Nephron (organoid): ENCODE measurements around the gene RGSL1.
"Not testable (repeated sequence)": the region's sequence is repeated elsewhere in the genome, so short reads cannot be mapped to it uniquely, and the experiment has no call there.

Experiments used
- H3K27ac Mint-ChIP-seq, 3 experiments: 2 replicates each; pipeline ENCODE4 v1.8.0; 2020; ENCODE audit warnings: mixed read lengths in 3 of 3, mild to moderate bottlenecking in 2 of 3, moderate library complexity in 1 of 3
- H3K27me3 Mint-ChIP-seq: 2 replicates; pipeline ENCODE4 v1.8.0; 2021; ENCODE audit warnings: low read depth, mild to moderate bottlenecking, moderate library complexity, mixed read lengths
- H3K36me3 Mint-ChIP-seq: 2 replicates; pipeline ENCODE4 v1.8.0; 2020; ENCODE audit warnings: low read depth, mixed read lengths
- H3K4me1 Mint-ChIP-seq: 2 replicates; pipeline ENCODE4 v1.8.0; 2020; ENCODE audit warnings: mixed read lengths
- H3K4me3 Mint-ChIP-seq, 3 experiments: 2 replicates each; pipeline ENCODE4 v1.8.0; 2020; ENCODE audit warnings: mild to moderate bottlenecking in 3 of 3, mixed read lengths in 3 of 3, moderate library complexity in 2 of 3
- H3K9me3 Mint-ChIP-seq: 2 replicates; pipeline ENCODE4 v1.8.0; 2020; ENCODE audit warnings: mixed read lengths
- TF ChIP-seq, protein P1 (sequence below), 3 experiments: fragments of 200-600 bp; sonication (generic); IDR thresholded peaks; one replicate each; pipeline ENCODE4 v1.5.0; 2021; ENCODE audit warnings: antibody characterized with exemption in 3 of 3; ENCODE audit not compliant: unreplicated experiment in 3 of 3

The RGSL1 gene

DNA sequence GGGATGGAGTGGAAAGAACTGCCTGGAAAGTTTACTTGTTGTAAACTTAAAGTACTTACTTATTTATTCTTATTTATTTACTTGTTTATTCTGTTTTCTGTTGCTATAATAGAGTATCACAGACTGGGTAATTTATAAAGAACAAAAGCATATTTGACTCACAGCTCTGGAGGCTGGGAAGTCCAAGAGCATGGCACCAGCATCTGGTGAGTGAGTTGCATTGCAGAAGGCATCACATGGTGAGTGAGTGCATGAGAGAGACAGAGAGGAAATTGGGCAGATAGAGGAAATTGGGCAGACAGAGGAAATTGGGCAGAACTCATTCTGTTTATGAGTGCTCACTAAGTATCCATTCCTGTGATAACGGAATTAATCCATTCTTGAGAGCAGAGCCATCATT is 11.6 kb upstream of the RGSL1 start:
- H3K4me3 Mint-ChIP-seq: no peak overlapping the region
- TF ChIP-seq, protein P1, sequence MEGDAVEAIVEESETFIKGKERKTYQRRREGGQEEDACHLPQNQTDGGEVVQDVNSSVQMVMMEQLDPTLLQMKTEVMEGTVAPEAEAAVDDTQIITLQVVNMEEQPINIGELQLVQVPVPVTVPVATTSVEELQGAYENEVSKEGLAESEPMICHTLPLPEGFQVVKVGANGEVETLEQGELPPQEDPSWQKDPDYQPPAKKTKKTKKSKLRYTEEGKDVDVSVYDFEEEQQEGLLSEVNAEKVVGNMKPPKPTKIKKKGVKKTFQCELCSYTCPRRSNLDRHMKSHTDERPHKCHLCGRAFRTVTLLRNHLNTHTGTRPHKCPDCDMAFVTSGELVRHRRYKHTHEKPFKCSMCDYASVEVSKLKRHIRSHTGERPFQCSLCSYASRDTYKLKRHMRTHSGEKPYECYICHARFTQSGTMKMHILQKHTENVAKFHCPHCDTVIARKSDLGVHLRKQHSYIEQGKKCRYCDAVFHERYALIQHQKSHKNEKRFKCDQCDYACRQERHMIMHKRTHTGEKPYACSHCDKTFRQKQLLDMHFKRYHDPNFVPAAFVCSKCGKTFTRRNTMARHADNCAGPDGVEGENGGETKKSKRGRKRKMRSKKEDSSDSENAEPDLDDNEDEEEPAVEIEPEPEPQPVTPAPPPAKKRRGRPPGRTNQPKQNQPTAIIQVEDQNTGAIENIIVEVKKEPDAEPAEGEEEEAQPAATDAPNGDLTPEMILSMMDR (IDR thresholded peaks at IDR 0.05; ENCODE audit: unreplicated experiment in 3 of 3): no peak
- H3K27ac Mint-ChIP-seq: no peak overlapping the region
- H3K27me3 Mint-ChIP-seq: no peaks in the 10 kb centered on the region
- no peaks in the 10 kb centered on the region for H3K4me1 Mint-ChIP-seq
- peaks cover 4% of the 10 kb centered on the region for H3K36me3 Mint-ChIP-seq
- H3K9me3 Mint-ChIP-seq: peaks cover 10% of the 10 kb centered on the region

DNA sequence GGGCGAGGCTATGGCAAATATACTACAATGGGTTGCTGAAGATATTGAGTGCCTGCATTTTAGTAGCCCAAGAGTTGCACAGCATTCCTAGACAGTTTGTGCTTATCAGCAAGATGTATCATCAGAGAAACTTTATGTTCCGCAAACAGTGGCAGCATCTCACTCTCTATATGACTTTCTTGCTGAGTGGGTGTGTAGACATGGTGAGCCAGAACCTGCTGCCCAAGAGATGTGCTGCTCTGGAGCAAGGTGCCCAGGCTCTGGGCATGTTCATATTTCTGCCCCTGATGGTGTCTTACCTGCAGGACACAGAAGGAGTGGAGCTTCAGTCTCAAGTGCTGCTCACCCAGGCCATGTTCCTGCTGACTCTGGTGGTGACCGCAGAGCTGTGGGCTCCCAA is 8.2 kb upstream of the RGSL1 start:
- peaks cover 10% of the 10 kb centered on the region for H3K9me3 Mint-ChIP-seq
- H3K27ac Mint-ChIP-seq: no peak overlapping the region
- H3K36me3 Mint-ChIP-seq: peaks cover 4% of the 10 kb centered on the region
- H3K4me1 Mint-ChIP-seq: no peaks in the 10 kb centered on the region
- H3K4me3 Mint-ChIP-seq: no peak overlapping the region
- TF ChIP-seq, protein P1 (IDR thresholded peaks at IDR 0.05; ENCODE audit: unreplicated experiment in 3 of 3): no peak
- H3K27me3 Mint-ChIP-seq: no peaks in the 10 kb centered on the region

DNA sequence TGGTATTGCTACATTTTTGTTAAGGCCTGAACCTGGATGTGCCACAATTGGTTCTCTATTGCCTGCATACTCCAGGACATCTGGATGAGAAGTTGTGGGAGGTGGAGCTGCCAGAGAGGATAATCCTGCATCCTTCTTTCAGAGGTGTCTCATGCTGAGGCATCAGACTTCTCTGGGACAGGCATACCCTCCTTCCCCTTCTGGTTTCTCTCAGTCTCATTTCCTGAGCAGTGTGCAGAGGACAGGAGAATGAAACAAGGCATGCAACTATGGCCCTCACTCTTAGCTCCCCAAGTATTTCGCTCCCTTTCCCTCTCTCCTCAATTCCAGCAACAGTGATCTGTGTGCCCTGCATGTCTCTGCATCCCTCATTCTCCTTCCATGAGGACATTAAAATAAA is 7.6 kb upstream of the RGSL1 start:
- H3K27ac Mint-ChIP-seq: no peak overlapping the region
- H3K9me3 Mint-ChIP-seq: peaks cover 10% of the 10 kb centered on the region
- H3K4me1 Mint-ChIP-seq: no peaks in the 10 kb centered on the region
- TF ChIP-seq, protein P1 (IDR thresholded peaks at IDR 0.05; ENCODE audit: unreplicated experiment in 3 of 3): no peak
- peaks cover 4% of the 10 kb centered on the region for H3K36me3 Mint-ChIP-seq
- H3K4me3 Mint-ChIP-seq: no peak overlapping the region
- no peaks in the 10 kb centered on the region for H3K27me3 Mint-ChIP-seq

DNA sequence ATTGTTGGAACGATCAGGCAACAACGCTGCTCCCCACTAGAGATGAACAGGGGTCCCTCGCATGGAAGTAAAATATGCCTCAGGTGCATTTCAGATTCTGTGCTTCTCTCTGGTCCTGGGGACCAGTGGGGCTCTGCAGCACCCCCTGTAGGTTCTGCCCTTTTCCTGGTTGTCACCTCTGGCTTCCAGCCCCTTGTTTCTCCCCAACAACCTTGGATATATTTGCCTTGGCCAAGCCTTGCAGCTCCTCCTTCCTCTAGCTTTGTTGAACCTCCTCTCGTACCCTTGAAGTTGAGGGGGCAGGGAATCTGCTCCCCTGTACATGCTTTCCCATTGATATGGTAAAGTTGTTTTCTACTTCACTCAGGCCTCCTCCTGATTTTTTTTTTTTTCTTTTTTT is 5.4 kb upstream of the RGSL1 start:
- Mint-ChIP-seq H3K27ac (no peak overlapping the region), H3K4me3 (no peak overlapping the region), H3K4me1 (no peaks in the 10 kb centered on the region), H3K9me3 (peaks cover 3% of the 10 kb centered on the region), H3K36me3 (no peaks in the 10 kb centered on the region), H3K27me3 (no peaks in the 10 kb centered on the region)
- TF ChIP-seq, protein P1 (IDR thresholded peaks at IDR 0.05; ENCODE audit: unreplicated experiment in 3 of 3): no peak

DNA sequence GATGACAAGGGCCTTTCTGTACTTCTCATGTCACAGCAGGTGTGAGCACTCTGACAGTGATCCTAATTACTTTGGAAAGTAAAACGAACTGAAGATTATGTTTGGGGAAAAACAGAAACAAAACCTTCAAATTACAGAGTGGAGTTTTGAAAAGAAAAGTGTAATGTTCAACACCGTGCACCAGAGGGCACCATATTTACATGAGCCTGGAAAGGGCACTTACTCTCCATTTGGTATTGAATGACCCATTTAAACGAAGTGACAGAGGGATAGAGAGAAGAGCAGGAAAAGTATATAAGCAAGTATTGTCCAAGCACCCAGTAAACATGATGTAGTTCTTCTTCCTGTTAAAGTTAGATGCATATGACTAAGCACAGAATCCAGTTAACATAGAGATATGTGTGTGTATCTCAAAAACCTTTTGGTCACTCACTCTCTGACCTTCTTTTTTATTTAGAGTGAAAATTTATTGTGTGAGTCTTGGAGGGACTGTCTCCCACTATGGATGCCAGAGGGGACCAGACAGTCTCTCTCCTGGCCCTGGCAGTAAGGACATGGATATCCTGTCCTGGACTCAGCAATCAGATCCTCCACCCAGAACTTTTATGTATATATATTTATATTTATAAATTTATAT is 3.8 kb upstream of the RGSL1 start:
- TF ChIP-seq, protein P1 (IDR thresholded peaks at IDR 0.05; ENCODE audit: unreplicated experiment in 3 of 3): peak; percentile 42 to 61 (median 45)
- H3K27me3 Mint-ChIP-seq: no peaks in the 10 kb centered on the region
- H3K9me3 Mint-ChIP-seq: peaks cover 3% of the 10 kb centered on the region
- no peaks in the 10 kb centered on the region for H3K4me1 Mint-ChIP-seq
- no peaks in the 10 kb centered on the region for H3K36me3 Mint-ChIP-seq
- H3K27ac Mint-ChIP-seq: no peak overlapping the region
- no peak overlapping the region for H3K4me3 Mint-ChIP-seq

DNA sequence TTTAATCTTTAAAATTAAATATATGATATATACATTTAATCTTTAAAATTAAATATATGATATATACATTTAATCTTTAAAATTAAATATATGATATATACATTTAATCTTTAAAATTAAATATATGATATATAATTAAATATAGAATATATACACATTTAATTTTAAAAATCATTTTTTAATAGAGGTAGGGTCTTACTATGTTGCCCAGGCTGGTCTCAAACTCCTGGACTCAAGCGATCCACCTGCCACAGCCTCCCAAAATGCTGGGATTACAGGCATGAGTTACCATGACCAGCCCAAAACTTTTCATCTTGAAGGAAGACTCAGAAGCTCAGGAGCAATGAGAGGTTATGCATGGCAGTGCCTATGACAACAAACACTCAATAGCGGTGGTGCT is 2.8 kb upstream of the RGSL1 start:
- not testable (repeated sequence) for H3K4me3 Mint-ChIP-seq, H3K4me1 Mint-ChIP-seq, H3K27ac Mint-ChIP-seq, H3K36me3 Mint-ChIP-seq, H3K27me3 Mint-ChIP-seq, H3K9me3 Mint-ChIP-seq
